ENCODE data around the gene ARL2BP.

Gene ARL2BP

GRCh38 chr16:57216968-57217367 is 28.1 kb upstream of the ARL2BP start:
- no peak overlapping the region for H3K9ac ChIP-seq (ENCODE audit: low read length)
- H3K4me3 ChIP-seq (ENCODE audit: low read depth, low read length), result no peak overlapping the region
- no peaks in the 10 kb centered on the region for H3K4me1 ChIP-seq (ENCODE audit: control insufficient read depth, insufficient read depth, low read length)
- no peaks in the 10 kb centered on the region for H3K27me3 ChIP-seq (ENCODE audit: control insufficient read depth, insufficient read depth, low read length)
- no peak overlapping the region for H3K27ac ChIP-seq (ENCODE audit: low read depth, low read length)
- peaks cover 74% of the 10 kb centered on the region for H3K36me3 ChIP-seq (ENCODE audit: control insufficient read depth, insufficient read depth, low read length)
- no peaks in the 10 kb centered on the region for H3K9me3 ChIP-seq (ENCODE audit: control insufficient read depth, insufficient read depth, low read depth, low read length)

- Histone ChIP-seq H3K4me3 (ENCODE audit: low read depth, low read length) (no peak overlapping the region), H3K9ac (ENCODE audit: low read length) (no peak overlapping the region), H3K9me3 (ENCODE audit: control insufficient read depth, insufficient read depth, low read depth, low read length) (no peaks in the 10 kb centered on the region), H3K36me3 (ENCODE audit: control insufficient read depth, insufficient read depth, low read length) (peaks cover 72% of the 10 kb centered on the region), H3K27ac (ENCODE audit: low read depth, low read length) (no peak overlapping the region), H3K4me1 (ENCODE audit: control insufficient read depth, insufficient read depth, low read length) (no peaks in the 10 kb centered on the region), H3K27me3 (ENCODE audit: control insufficient read depth, insufficient read depth, low read length) (no peaks in the 10 kb centered on the region)
These were observed 22.0 kb upstream of the ARL2BP start for GRCh38 chr16:57223057-57223456.

- Histone ChIP-seq H3K9ac (ENCODE audit: low read length) (no peak overlapping the region), H3K4me1 (ENCODE audit: control insufficient read depth, insufficient read depth, low read length) (no peaks in the 10 kb centered on the region), H3K9me3 (ENCODE audit: control insufficient read depth, insufficient read depth, low read depth, low read length) (no peaks in the 10 kb centered on the region), H3K36me3 (ENCODE audit: control insufficient read depth, insufficient read depth, low read length) (peaks cover 79% of the 10 kb centered on the region), H3K4me3 (ENCODE audit: low read depth, low read length) (no peak overlapping the region), H3K27ac (ENCODE audit: low read depth, low read length) (no peak overlapping the region), H3K27me3 (ENCODE audit: control insufficient read depth, insufficient read depth, low read length) (no peaks in the 10 kb centered on the region)
These were observed 20.3 kb upstream of the ARL2BP start for GRCh38 chr16:57224651-57225335.

- H3K9me3 ChIP-seq (ENCODE audit: control insufficient read depth, insufficient read depth, low read depth, low read length), result no peaks in the 10 kb centered on the region
- H3K36me3 ChIP-seq (ENCODE audit: control insufficient read depth, insufficient read depth, low read length), result peaks cover 84% of the 10 kb centered on the region
- no peak overlapping the region for H3K9ac ChIP-seq (ENCODE audit: low read length)
- H3K4me3 ChIP-seq (ENCODE audit: low read depth, low read length), result no peak overlapping the region
- no peaks in the 10 kb centered on the region for H3K27me3 ChIP-seq (ENCODE audit: control insufficient read depth, insufficient read depth, low read length)
- H3K4me1 ChIP-seq (ENCODE audit: control insufficient read depth, insufficient read depth, low read length), result no peaks in the 10 kb centered on the region
- H3K27ac ChIP-seq (ENCODE audit: low read depth, low read length), result no peak overlapping the region
These were observed 19.1 kb upstream of the ARL2BP start for GRCh38 chr16:57225978-57226377.

- H3K4me3 ChIP-seq (ENCODE audit: low read depth, low read length), result no peak overlapping the region
- H3K36me3 ChIP-seq (ENCODE audit: control insufficient read depth, insufficient read depth, low read length), result peaks cover 84% of the 10 kb centered on the region
- no peaks in the 10 kb centered on the region for H3K4me1 ChIP-seq (ENCODE audit: control insufficient read depth, insufficient read depth, low read length)
- H3K27me3 ChIP-seq (ENCODE audit: control insufficient read depth, insufficient read depth, low read length), result no peaks in the 10 kb centered on the region
- H3K27ac ChIP-seq (ENCODE audit: low read depth, low read length), result no peak overlapping the region
- no peaks in the 10 kb centered on the region for H3K9me3 ChIP-seq (ENCODE audit: control insufficient read depth, insufficient read depth, low read depth, low read length)
- no peak overlapping the region for H3K9ac ChIP-seq (ENCODE audit: low read length)
These were observed 18.1 kb upstream of the ARL2BP start for GRCh38 chr16:57226701-57227621.

GRCh38 chr16:57229079-57229478 is 16.0 kb upstream of the ARL2BP start:
- no peak overlapping the region for H3K27ac ChIP-seq (ENCODE audit: low read depth, low read length)

GRCh38 chr16:57231821-57232350 is 13.2 kb upstream of the ARL2BP start:
- Histone ChIP-seq H3K36me3 (ENCODE audit: control insufficient read depth, insufficient read depth, low read length) (peaks cover 89% of the 10 kb centered on the region), H3K9me3 (ENCODE audit: control insufficient read depth, insufficient read depth, low read depth, low read length) (no peaks in the 10 kb centered on the region), H3K9ac (ENCODE audit: low read length) (no peak overlapping the region), H3K4me3 (ENCODE audit: low read depth, low read length) (no peak overlapping the region), H3K27ac (ENCODE audit: low read depth, low read length) (no peak overlapping the region), H3K4me1 (ENCODE audit: control insufficient read depth, insufficient read depth, low read length) (no peaks in the 10 kb centered on the region), H3K27me3 (ENCODE audit: control insufficient read depth, insufficient read depth, low read length) (no peaks in the 10 kb centered on the region)

More at GRCh38 chr16:57229079-57229478, 16.0 kb upstream of the ARL2BP start:
- Histone ChIP-seq H3K4me1 (ENCODE audit: control insufficient read depth, insufficient read depth, low read length) (no peaks in the 10 kb centered on the region), H3K4me3 (ENCODE audit: low read depth, low read length) (no peak overlapping the region), H3K36me3 (ENCODE audit: control insufficient read depth, insufficient read depth, low read length) (peaks cover 86% of the 10 kb centered on the region), H3K9me3 (ENCODE audit: control insufficient read depth, insufficient read depth, low read depth, low read length) (no peaks in the 10 kb centered on the region), H3K9ac (ENCODE audit: low read length) (no peak overlapping the region), H3K27me3 (ENCODE audit: control insufficient read depth, insufficient read depth, low read length) (no peaks in the 10 kb centered on the region)

GRCh38 chr16:57233944-57234706 is 10.9 kb upstream of the ARL2BP start:
- Histone ChIP-seq H3K9ac (ENCODE audit: low read length) (no peak overlapping the region), H3K36me3 (ENCODE audit: control insufficient read depth, insufficient read depth, low read length) (peaks cover 83% of the 10 kb centered on the region), H3K27me3 (ENCODE audit: control insufficient read depth, insufficient read depth, low read length) (no peaks in the 10 kb centered on the region)

GRCh38 chr16:57234707-57235092 is 10.4 kb upstream of the ARL2BP start:
- Histone ChIP-seq H3K4me3 (ENCODE audit: low read depth, low read length) (no peak overlapping the region), H3K36me3 (ENCODE audit: control insufficient read depth, insufficient read depth, low read length) (peaks cover 84% of the 10 kb centered on the region), H3K27me3 (ENCODE audit: control insufficient read depth, insufficient read depth, low read length) (no peaks in the 10 kb centered on the region), H3K4me1 (ENCODE audit: control insufficient read depth, insufficient read depth, low read length) (no peaks in the 10 kb centered on the region), H3K27ac (ENCODE audit: low read depth, low read length) (no peak overlapping the region), H3K9me3 (ENCODE audit: control insufficient read depth, insufficient read depth, low read depth, low read length) (no peaks in the 10 kb centered on the region), H3K9ac (ENCODE audit: low read length) (no peak overlapping the region)

More at GRCh38 chr16:57233944-57234706, 10.9 kb upstream of the ARL2BP start:
- H3K4me1 ChIP-seq (ENCODE audit: control insufficient read depth, insufficient read depth, low read length), result no peaks in the 10 kb centered on the region
- no peak overlapping the region for H3K27ac ChIP-seq (ENCODE audit: low read depth, low read length)
- H3K9me3 ChIP-seq (ENCODE audit: control insufficient read depth, insufficient read depth, low read depth, low read length), result no peaks in the 10 kb centered on the region
- no peak overlapping the region for H3K4me3 ChIP-seq (ENCODE audit: low read depth, low read length)

GRCh38 chr16:57235128-57236021 is 9.7 kb upstream of the ARL2BP start:
- no peak overlapping the region for H3K4me3 ChIP-seq (ENCODE audit: low read depth, low read length)
- H3K27me3 ChIP-seq (ENCODE audit: control insufficient read depth, insufficient read depth, low read length), result no peaks in the 10 kb centered on the region
- peaks cover 80% of the 10 kb centered on the region for H3K36me3 ChIP-seq (ENCODE audit: control insufficient read depth, insufficient read depth, low read length)
- no peak overlapping the region for H3K27ac ChIP-seq (ENCODE audit: low read depth, low read length)
- no peak overlapping the region for H3K9ac ChIP-seq (ENCODE audit: low read length)
- no peaks in the 10 kb centered on the region for H3K4me1 ChIP-seq (ENCODE audit: control insufficient read depth, insufficient read depth, low read length)
- H3K9me3 ChIP-seq (ENCODE audit: control insufficient read depth, insufficient read depth, low read depth, low read length), result no peaks in the 10 kb centered on the region

Data from HUES6 (cell line).